ENCODE measurements around the gene AGAP4. TPM values are rescaled to one million over a fixed set of nuclear protein-coding genes. Genes with fewer than 3 reads are reported as not detected.
"Not testable (repeated sequence)": the region's sequence is repeated elsewhere in the genome, so short reads cannot be mapped to it uniquely, and the experiment has no call there.

The AGAP4 gene
- 1.8 and 2.8 TPM in 2 replicates for total RNA-seq

- DNase-seq (ENCODE audit: low read depth in 2 of 2) = not testable (repeated sequence)
These were observed at the start of gene AGAP4 for GRCh38 chr10:45847400-45847799. AGAP4 (minus strand) TSS chr10:45847500; CDS start chr10:45847347, 153 bp downstream.

DNA sequence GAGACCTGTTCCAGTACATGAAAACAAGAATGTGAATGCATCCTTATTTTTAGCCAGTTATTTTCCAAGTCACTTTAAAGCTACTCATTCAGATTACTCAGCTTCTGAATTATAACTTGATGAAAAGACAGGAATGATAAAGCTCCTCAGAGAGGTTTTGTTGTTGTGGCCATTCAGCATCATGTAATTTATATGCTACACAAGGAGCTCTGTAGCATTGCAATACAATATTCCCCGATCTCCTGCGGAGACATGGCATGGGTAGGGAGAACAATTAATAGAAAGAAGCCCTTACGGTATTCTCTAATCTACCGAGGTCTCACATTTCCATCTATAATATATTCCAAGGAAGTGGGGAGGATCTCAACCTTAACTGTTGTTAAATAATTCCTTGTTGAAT is 43.4 kb upstream of the AGAP4 start:
- DNase-seq (ENCODE audit: low read depth in 2 of 2) = not testable (repeated sequence)

DNA sequence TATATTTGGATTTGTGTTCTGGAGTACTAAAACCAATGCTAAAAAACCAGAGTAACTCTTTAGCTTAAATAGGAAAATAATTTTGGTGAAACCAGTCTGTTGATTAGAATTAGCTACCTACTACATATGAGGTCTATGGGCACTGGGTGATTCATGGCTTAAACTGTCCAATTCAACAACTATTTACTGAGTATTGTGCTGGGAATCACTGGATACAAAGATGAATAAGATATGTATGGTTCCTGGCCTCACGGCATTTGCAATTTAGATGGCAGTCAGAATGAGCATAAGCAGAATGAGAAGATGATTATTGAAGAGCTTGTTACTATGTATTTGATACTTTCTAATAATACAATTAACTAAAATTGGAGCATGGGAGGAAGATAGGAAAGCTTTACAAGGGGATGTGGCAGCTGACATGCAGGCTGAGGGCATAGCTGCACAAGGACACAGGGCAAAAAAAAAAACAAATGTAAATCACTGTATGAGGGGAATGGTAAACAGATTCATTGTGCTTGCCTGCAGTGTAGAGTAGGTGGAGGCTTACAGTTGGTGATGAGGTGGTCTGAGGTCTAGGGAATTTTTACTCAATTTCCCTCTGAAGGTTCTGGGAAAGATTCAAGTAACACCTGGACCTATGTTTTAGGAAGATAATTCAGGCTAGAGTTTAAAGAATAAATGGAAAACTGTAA is 42.4 kb upstream of the AGAP4 start:
- not testable (repeated sequence) for DNase-seq (ENCODE audit: low read depth in 2 of 2)

DNA sequence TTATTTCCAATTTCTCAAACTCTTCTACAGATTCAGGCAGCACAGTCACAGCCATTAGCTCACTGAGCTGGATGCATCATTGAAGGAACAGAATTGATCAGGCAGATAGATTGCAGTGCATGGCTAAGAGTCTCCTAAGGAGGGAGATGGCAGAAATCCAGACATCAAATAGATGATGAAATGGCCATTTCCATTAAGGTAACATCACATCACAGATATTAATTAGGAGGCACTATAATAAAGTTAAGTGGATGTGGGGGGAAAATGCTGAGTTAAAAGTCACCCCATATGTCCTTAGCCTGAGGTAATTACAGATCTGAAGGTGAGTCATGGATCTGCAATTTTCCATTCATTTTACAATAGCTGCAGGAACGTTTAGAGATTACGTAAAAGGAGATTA is 35.6 kb upstream of the AGAP4 start:
- not testable (repeated sequence) for DNase-seq (ENCODE audit: low read depth in 2 of 2)

GRCh38 chr10:45865404-45865803 is 18.1 kb upstream of the AGAP4 start:
- DNase-seq (ENCODE audit: low read depth in 2 of 2) = not testable (repeated sequence)

DNA sequence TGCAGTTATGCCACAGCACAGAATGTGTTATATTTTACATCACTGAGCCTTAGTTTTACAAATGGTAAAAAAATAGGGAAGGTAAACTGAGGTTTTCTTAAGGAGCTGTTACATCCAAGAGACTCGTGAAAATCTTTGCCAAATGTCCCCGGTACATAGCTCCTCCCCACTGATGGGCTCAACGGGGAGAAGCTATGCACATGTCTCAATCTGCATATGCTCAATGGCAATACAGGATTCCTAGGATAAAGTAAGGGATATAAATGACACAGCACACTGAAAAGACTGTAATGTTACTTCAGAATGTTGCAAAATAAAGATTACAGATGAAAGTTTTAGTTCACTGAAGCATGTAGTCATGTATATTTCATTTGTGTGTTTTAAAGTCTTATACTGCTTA is 17.0 kb upstream of the AGAP4 start:
- DNase-seq (ENCODE audit: low read depth in 2 of 2) = not testable (repeated sequence)

DNA sequence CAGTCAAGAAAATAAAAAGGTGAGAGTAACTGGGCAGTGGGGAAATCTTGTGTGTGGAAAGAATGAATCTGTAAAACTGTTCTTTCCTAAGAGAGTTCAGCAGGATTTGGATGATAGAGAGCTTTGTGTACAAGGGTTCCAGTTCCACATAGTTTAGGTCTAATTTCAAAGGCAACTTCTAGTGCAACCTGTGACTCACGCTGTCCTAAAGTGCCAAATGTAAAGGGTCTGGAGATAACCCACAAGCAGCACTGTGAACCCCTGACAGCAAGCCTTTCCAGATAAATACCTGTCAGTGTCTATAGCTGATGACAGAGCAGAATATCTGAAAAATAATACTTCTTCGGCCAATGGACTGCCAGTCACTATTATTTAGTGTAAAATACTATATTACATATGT is 16.3 kb upstream of the AGAP4 start:
- not testable (repeated sequence) for DNase-seq (ENCODE audit: low read depth in 2 of 2)

GRCh38 chr10:45857931-45858330 is 10.6 kb upstream of the AGAP4 start:
- DNase-seq (ENCODE audit: low read depth in 2 of 2) = not testable (repeated sequence)

- DNase-seq (ENCODE audit: low read depth in 2 of 2) = not testable (repeated sequence)
These were observed 1.2 kb upstream of the AGAP4 start for GRCh38 chr10:45848467-45848866.

DNA sequence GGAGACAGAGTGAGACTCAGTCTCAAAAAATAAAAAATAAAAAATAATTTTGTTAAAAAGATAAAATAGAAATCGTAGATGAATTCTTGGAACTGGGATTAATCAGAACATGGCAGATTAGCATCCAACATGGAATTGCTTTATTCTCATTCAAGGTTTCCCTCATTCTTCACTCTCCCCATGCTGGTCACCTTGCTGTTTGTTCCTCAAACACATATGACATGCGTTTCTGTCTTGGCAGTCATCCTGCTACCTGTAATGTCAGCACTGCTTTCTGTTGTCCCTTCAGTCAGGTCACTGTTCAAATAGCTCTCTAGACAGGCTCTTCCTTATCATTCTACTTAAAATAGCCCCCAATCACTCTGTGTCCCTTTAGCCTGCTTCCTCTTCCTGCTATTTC is 24.4 kb downstream of the AGAP4 start:
- not testable (repeated sequence) for DNase-seq (ENCODE audit: low read depth in 2 of 2)

GRCh38 chr10:45820107-45820830 is 27.0 kb downstream of the AGAP4 start:
- not testable (repeated sequence) for DNase-seq (ENCODE audit: low read depth in 2 of 2)

GRCh38 chr10:45819552-45819951 is 27.7 kb downstream of the AGAP4 start:
- no peak for DNase-seq (ENCODE audit: low read depth in 2 of 2)

- no peak for DNase-seq (ENCODE audit: low read depth in 2 of 2)
These were observed 29.4 kb downstream of the AGAP4 start for GRCh38 chr10:45817912-45818311.

- no peak for DNase-seq (ENCODE audit: low read depth in 2 of 2)
These were observed 30.0 kb downstream of the AGAP4 start for GRCh38 chr10:45817130-45817859.

DNA sequence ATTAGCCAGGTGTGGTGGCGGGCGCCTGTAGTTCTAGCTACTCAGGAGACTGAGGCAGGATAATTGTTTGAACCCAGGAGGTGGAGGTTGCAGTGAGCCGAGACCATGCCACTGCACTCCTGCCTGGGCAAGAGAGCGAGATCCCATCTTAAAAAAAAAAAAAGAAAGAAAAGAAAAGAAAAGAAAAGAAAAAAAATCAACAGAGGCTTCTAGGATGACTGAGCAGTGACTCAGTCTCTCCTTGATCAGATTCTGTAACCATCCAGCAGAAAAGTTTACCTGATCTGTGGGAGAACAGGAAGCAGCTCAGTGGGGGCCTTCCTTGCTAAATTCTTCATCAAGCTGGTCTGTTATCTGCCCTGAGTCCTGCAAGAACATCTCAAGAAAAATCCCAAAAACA is 33.2 kb downstream of the AGAP4 start:
- not testable (repeated sequence) for DNase-seq (ENCODE audit: low read depth in 2 of 2)

GRCh38 chr10:45812959-45813358 is 34.3 kb downstream of the AGAP4 start:
- not testable (repeated sequence) for DNase-seq (ENCODE audit: low read depth in 2 of 2)

DNA sequence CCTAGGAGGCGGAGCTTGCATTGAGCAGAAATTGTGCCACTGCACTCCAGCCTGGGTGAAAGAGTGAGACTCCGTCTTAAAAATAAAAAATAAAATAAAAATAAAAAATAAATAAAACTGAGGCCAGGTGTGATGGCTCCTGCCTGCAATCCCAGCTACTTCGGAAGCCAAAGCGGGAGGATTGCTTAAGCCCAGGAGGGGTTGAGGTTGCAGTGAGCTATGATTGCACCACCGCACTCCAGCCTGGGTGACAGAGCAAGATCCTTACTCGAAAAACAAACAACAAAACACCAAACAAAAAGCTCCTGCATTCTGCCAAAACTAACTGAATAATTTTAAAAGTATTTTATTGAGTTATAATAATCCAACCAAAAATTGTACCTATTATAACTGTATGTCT is 36.2 kb downstream of the AGAP4 start:
- DNase-seq (ENCODE audit: low read depth in 2 of 2) = no peak

- DNase-seq (ENCODE audit: low read depth in 2 of 2) = no peak
These were observed 37.5 kb downstream of the AGAP4 start for GRCh38 chr10:45809837-45810236.

DNA sequence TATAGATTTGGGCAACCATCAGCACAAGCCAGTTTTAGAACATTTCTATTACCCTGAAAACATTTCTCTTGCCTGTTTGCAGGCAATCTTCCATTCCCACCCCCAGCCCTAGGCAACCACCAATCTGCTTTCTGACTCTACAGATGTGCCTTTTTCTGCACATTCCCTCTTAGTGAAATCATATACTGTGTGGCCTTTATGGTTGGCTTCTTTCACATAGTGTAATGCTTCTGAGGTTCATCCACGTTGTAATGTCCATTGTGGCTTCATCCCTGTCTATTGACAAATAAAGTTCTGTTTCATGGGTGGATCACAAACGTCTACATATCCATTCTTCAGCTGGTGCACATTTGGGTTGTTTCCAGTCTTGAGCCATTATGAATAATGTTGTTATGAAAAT is 42.3 kb downstream of the AGAP4 start:
- DNase-seq (ENCODE audit: low read depth in 2 of 2) = not testable (repeated sequence)

DNA sequence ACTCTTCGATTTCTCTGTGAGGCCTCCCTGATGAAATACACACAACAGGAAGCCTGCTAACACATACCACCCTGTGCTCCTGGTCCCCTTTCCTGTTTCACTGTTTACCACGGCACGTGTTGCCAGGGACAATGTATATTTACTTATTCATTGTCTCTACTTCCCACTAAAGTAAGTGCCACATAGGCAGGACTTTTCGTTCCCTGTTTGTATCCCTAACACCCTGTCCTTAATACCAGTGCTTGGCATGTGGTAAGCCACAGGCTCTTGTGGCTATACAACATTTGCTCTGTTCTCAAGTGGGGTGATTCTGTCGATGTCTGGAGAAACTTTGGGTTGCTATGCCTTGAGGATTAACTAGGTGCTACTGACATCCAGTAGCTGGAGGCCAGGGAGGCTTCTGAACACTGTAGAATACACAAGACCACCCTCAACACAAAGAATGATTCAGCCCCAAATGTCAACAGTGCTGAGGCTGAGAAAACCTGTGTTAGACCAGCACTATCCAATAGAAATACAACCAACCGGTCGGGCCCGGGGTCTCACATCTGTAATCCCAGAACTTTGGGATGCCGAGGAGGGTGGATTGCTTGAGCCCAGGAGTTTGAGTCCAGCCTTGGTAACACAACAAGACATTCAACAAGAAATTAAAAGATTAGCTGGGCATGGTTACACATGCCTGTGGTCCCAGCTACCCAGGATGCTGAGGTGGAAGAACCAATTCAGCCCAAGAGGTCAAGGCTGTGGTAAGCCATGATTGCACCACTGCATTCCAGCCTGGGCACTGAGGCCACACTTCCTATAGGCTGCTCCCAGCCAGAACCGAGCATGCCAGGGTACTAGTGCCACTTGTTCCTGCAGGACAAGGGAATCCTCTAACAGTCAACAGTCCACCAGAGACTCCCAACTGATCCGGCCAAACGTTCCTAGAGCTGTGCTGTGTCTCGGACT is 44.0 kb downstream of the AGAP4 start:
- peak; percentile 62 to 67 for DNase-seq (ENCODE audit: low read depth in 2 of 2)

DNA sequence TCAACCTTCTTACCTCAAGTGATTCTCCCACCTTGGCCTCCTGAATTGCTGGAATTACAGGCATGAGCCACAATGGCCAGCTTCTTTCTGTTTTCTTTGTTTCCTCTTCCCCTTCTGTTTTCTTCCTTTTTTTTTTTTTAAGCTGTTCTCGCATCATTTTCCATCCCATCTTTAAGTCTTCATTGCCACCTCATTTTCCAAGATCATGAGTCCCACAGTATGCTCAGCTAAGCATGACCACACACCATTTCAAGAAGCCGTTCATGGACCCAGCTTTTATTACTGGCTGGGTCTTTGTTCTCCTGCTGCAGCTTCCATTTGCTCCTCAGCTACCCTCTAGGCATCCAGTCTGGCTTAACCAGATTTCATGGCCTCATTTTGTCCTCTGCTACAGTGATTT is 52.5 kb downstream of the AGAP4 start:
- not testable (repeated sequence) for DNase-seq (ENCODE audit: low read depth in 2 of 2)

Data from dermis microvascular lymphatic vessel endothelial cell (primary cell).